WTC11 (cell line): ENCODE results near the gene RAB10. TPM values are rescaled to one million over a fixed set of nuclear protein-coding genes. Genes with fewer than 3 reads are reported as not detected.
"Not testable (repeated sequence)": the region's sequence is repeated elsewhere in the genome, so short reads cannot be mapped to it uniquely, and the experiment has no call there.

Experiments
- ATAC-seq: fragments of 200-7000 bp; cut with Tn5 transposase; 2 replicates; pipeline ENCODE4 v1.10.0; 2021; ENCODE audit warnings: mild to moderate bottlenecking, moderate library complexity
- CTCF ChIA-PET: fragments of 300-600 bp; sonication (Branson Sonifier 250); formaldehyde crosslinking; loops from one replicate; lab custom pipeline; 2021; ENCODE audit warnings: antibody characterized with exemption; lab: Charles Lee
- POLR2A ChIA-PET: fragments of 350-600 bp; sonication (Branson Sonifier 250); formaldehyde crosslinking; loops from one replicate; lab custom pipeline; 2021; ENCODE audit warnings: antibody characterized with exemption; lab: Charles Lee
- DNase-seq: peaks from one replicate; pipeline ENCODE4 v3.0.0; 2021; ENCODE audit warnings: low spot score
- H3K27ac Mint-ChIP-seq: 2 replicates; pipeline ENCODE4 v1.8.0; 2021; ENCODE audit warnings: mixed read lengths
- H3K27me3 Mint-ChIP-seq: 2 replicates; pipeline ENCODE4 v1.8.0; 2021; ENCODE audit warnings: low read depth, mild to moderate bottlenecking, moderate library complexity, mixed read lengths
- H3K36me3 Mint-ChIP-seq: 2 replicates; pipeline ENCODE4 v1.8.0; 2021; ENCODE audit warnings: mixed read lengths
- H3K4me1 Mint-ChIP-seq: 2 replicates; pipeline ENCODE4 v1.8.0; 2022; ENCODE audit warnings: mixed read lengths
- H3K4me3 Mint-ChIP-seq: 2 replicates; pipeline ENCODE4 v1.8.0; 2021; ENCODE audit warnings: mild to moderate bottlenecking, moderate library complexity, mixed read lengths
- H3K9me3 Mint-ChIP-seq: 2 replicates; pipeline ENCODE4 v1.8.0; 2021; ENCODE audit warnings: mixed read lengths
- ARID4B ChIP-seq: sonication (generic); formaldehyde crosslinking; IDR thresholded peaks from 2 replicates; pipeline ENCODE4 v1.8.0; 2023; ENCODE audit warnings: missing genetic modification reagents, mild to moderate bottlenecking, borderline replicate concordance
- ATF1 ChIP-seq: sonication (generic); formaldehyde crosslinking; IDR thresholded peaks from 2 replicates; pipeline ENCODE4 v1.8.1; 2023; ENCODE audit warnings: mild to moderate bottlenecking, moderate library complexity, missing genetic modification reagents
- E2F5 ChIP-seq: sonication (generic); formaldehyde crosslinking; IDR thresholded peaks from 2 replicates; pipeline ENCODE4 v1.8.1; 2022; ENCODE audit warnings: mild to moderate bottlenecking, moderate library complexity, missing genetic modification reagents
- ELF4 ChIP-seq: sonication (generic); formaldehyde crosslinking; IDR thresholded peaks from 2 replicates; pipeline ENCODE4 v1.8.1; 2022; ENCODE audit warnings: low read depth, mild to moderate bottlenecking, moderate library complexity, missing genetic modification reagents
- FOXJ3 ChIP-seq: sonication (generic); formaldehyde crosslinking; IDR thresholded peaks from 2 replicates; pipeline ENCODE4 v1.9.0; 2021; ENCODE audit warnings: missing genetic modification reagents, mild to moderate bottlenecking, borderline replicate concordance
- NFE2L1 ChIP-seq: sonication (generic); formaldehyde crosslinking; IDR thresholded peaks from 2 replicates; pipeline ENCODE4 v1.8.1; 2023; ENCODE audit warnings: missing genetic modification reagents
- TEAD1 ChIP-seq: sonication (generic); formaldehyde crosslinking; IDR thresholded peaks from 2 replicates; pipeline ENCODE4 v1.8.0; 2022; ENCODE audit warnings: mild to moderate bottlenecking, missing genetic modification reagents
- USF1 ChIP-seq: sonication (generic); formaldehyde crosslinking; IDR thresholded peaks from 2 replicates; pipeline ENCODE4 v1.8.0; 2022; ENCODE audit warnings: mild to moderate bottlenecking, missing genetic modification reagents
- ZBTB43 ChIP-seq: sonication (generic); formaldehyde crosslinking; IDR thresholded peaks from 2 replicates; pipeline ENCODE4 v1.8.1; 2023; ENCODE audit warnings: mild to moderate bottlenecking, missing genetic modification reagents
- ZNF219 ChIP-seq: sonication (generic); formaldehyde crosslinking; IDR thresholded peaks from 2 replicates; pipeline ENCODE4 v1.8.0; 2023; ENCODE audit warnings: missing genetic modification reagents, mild to moderate bottlenecking, borderline replicate concordance
- ZNF232 ChIP-seq: sonication (generic); formaldehyde crosslinking; IDR thresholded peaks from 2 replicates; pipeline ENCODE4 v1.8.0; 2022; ENCODE audit warnings: mild to moderate bottlenecking, missing genetic modification reagents
- ZNF263 ChIP-seq: sonication (generic); formaldehyde crosslinking; IDR thresholded peaks from 2 replicates; pipeline ENCODE4 v1.8.1; 2022; ENCODE audit warnings: low read depth, mild to moderate bottlenecking, moderate library complexity, missing genetic modification reagents
- ZNF317 ChIP-seq: sonication (generic); formaldehyde crosslinking; IDR thresholded peaks from 2 replicates; pipeline ENCODE4 v1.8.1; 2023; ENCODE audit warnings: low read depth, mild to moderate bottlenecking, moderate library complexity, missing genetic modification reagents, borderline replicate concordance
- ZNF396 ChIP-seq: fragments of 250-450 bp; sonication (Bioruptor Pico); IDR thresholded peaks from 2 replicates; pipeline ENCODE4 v1.8.0; 2021; ENCODE audit warnings: mild to moderate bottlenecking, moderate library complexity, borderline replicate concordance
- ZNF416 ChIP-seq: fragments of 250-450 bp; sonication (Bioruptor Pico); IDR thresholded peaks from 2 replicates; pipeline ENCODE4 v1.9.0; 2021; ENCODE audit warnings: mild to moderate bottlenecking, inconsistent platforms
- ZNF423 ChIP-seq: fragments of 250-450 bp; sonication (Bioruptor Pico); IDR thresholded peaks from 2 replicates; pipeline ENCODE4 v2.1.2; 2022; ENCODE audit warnings: mild to moderate bottlenecking, moderate library complexity
- total RNA-seq: library from RNA; stranded (reverse); gene quantifications from 3 replicates; pipeline ENCODE4 v1.2.3, GENCODE V29; 2021

RAB10 gene
- total RNA-seq, 1 experiment from 2014 or later, result 127 TPM

DNA sequence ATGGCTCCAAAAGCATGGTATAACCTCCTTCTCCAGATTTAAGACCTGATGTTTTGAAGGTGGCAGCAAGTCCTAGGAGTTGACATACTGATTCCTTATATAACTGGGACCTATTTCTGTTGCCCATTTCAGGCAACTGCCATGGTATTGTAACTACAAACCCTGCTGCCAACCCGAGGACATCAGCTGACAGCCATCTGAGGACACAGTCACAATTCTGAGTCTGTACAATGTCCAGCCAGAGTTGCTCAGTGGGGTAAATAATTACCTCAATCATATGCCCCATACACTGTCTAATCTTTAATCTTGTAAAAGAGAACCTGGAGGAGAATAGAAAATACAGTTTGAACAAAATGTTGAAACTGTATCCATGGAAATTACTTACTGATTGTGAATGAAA is 130.3 kb downstream of the RAB10 start (continued):
- TF ChIP-seq ARID4B, result no peak
- TF ChIP-seq ZBTB43 (CRISPR knock-in tag), result no peak
- TF ChIP-seq ZNF423, result no peak
- TF ChIP-seq NFE2L1 (CRISPR knock-in tag), result no peak
- TF ChIP-seq TEAD1 (CRISPR knock-in tag), result no peak
- no peak for TF ChIP-seq ZNF263 (CRISPR knock-in tag)
- no peak for TF ChIP-seq USF1 (CRISPR knock-in tag)
- TF ChIP-seq ATF1 (CRISPR knock-in tag), result no peak
- no peak for TF ChIP-seq ZNF232 (CRISPR knock-in tag)

GRCh38 chr2:26164641-26165211 is 130.8 kb downstream of the RAB10 start:
- ATAC-seq (no peak), DNase-seq (no peak)
- no peak overlapping the region for H3K4me3 Mint-ChIP-seq
- no peak for TF ChIP-seq FOXJ3 (CRISPR knock-in tag)
- no peak for TF ChIP-seq ZNF219 (CRISPR knock-in tag)
- TF ChIP-seq ZNF396, result no peak
- TF ChIP-seq E2F5 (CRISPR knock-in tag), result no peak
- no peak for TF ChIP-seq ZNF317
- no peak for TF ChIP-seq ZNF416 (CRISPR knock-in tag)
- H3K27ac Mint-ChIP-seq, result no peak overlapping the region
- no peaks in the 10 kb centered on the region for H3K36me3 Mint-ChIP-seq
- no peaks in the 10 kb centered on the region for H3K9me3 Mint-ChIP-seq
- no peaks in the 10 kb centered on the region for H3K4me1 Mint-ChIP-seq
- H3K27me3 Mint-ChIP-seq, result peaks cover 2% of the 10 kb centered on the region; the same call in 1 of the 2 replicates
- POLR2A ChIA-PET, result interaction anchor here (0.6 kb wide), 1 partner anchor 241 kb away, joined by 3 read pairs; no protein-coding TSS in a partner anchor
- CTCF ChIA-PET, result interaction anchor here (0.9 kb wide), 1 partner anchor 65 kb away, joined by 3 read pairs; no protein-coding TSS in a partner anchor

GRCh38 chr2:26165403-26165802 is 131.5 kb downstream of the RAB10 start:
- Mint-ChIP-seq H3K36me3 (no peaks in the 10 kb centered on the region), H3K4me3 (no peak overlapping the region), H3K9me3 (no peaks in the 10 kb centered on the region), H3K27ac (no peak overlapping the region), H3K4me1 (no peaks in the 10 kb centered on the region), H3K27me3 (peaks cover 2% of the 10 kb centered on the region; the same call in 1 of the 2 replicates)
- DNase-seq, result no peak
- ATAC-seq, result no peak
- ChIA-PET POLR2A (interaction anchor here (0.6 kb wide), 1 partner anchor 242 kb away, joined by 3 read pairs; no protein-coding TSS in a partner anchor), CTCF (interaction anchor here (0.9 kb wide), 1 partner anchor 65 kb away, joined by 3 read pairs; no protein-coding TSS in a partner anchor)
- no peak for TF ChIP-seq ELF4
- no peak for TF ChIP-seq NFE2L1 (CRISPR knock-in tag)

DNA sequence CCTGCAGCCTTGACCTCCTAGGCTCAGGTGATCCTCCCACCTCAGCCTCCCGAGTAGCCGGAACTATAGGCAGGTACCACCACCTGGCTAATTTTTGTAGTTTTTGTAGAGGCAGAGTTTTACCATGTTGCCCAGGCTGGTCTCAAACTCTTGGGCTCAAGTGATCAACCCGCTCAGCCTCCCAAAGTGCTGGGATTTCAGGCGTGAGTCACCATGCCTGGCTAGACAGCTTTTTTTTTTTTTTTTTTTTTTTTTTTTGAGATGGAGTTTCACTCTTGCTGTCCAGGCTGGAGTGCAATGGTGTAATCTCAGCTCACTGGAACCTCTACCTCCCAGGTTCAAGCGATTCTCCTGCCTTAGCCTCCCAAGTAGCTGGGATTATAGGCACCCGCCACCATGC is 132.7 kb downstream of the RAB10 start:
- ATAC-seq, DNase-seq, H3K9me3 Mint-ChIP-seq, H3K4me1 Mint-ChIP-seq, H3K36me3 Mint-ChIP-seq, H3K27me3 Mint-ChIP-seq, H3K27ac Mint-ChIP-seq, H3K4me3 Mint-ChIP-seq: not testable (repeated sequence)
- ChIA-PET CTCF (interaction anchor here (0.6 kb wide), 2 partner anchors 29 to 232 kb away, joined by 3 read pairs; no protein-coding TSS in a partner anchor), POLR2A (interaction anchor here (0.6 kb wide), 1 partner anchor 93 kb away, joined by 7 read pairs; no protein-coding TSS in a partner anchor)
